Lower leg skin (tissue), 4 donors: ENCODE data around the gene PRDM4. TPM values are rescaled to one million over a fixed set of nuclear protein-coding genes. Genes with fewer than 3 reads are reported as not detected.
A peak's percentile ranks its signal among the peaks of the same experiment; 100 is the strongest.

ENCODE experiments used
- DNase-seq, 2 donors: peaks; one replicate each; pipeline ENCODE4 v3.0.0-alpha.2; 2019; ENCODE audit warnings: low spot score in 2 of 2
- H3K4me3 ChIP-seq: fragments of 200-600 bp; sonication (generic); 2 replicates; pipeline ENCODE4 v1.5.1; 2017; ENCODE audit warnings: mild to moderate bottlenecking, low read depth; ENCODE audit not compliant: poor library complexity, severe bottlenecking
- POLR2A ChIP-seq, 2 donors: fragments of 450-650 bp; IDR thresholded peaks; one replicate each; pipeline ENCODE4 v1.6.1; 2016 to 2017; ENCODE audit warnings: antibody characterized with exemption in 2 of 2, mild to moderate bottlenecking in 1 of 2, moderate library complexity in 1 of 2
- WGBS, 2 donors: methylation state at CpG; one replicate each; pipeline ENCODE4 v1.1.5; 2018; 5-methylcytosine and 5-hydroxymethylcytosine counted together
- intact Hi-C: fragments of 100-400 bp; cut with DNase I; formaldehyde crosslinking; loops from one replicate; pipeline ENCODE4 v1.15.0; 2023; ENCODE audit warnings: low total_unique reads
- total RNA-seq, 4 donors: library from RNA; depleted of rRNA; stranded (reverse); fragments of >200 nt; gene quantifications; one replicate each; pipeline ENCODE4 v1.1.0, GENCODE V29; 2016
- TF ChIP-seq, protein P1 (sequence below), 3 donors: fragments of 450-650 bp; IDR thresholded peaks; one replicate each; pipeline ENCODE4 v1.5.1; 2016; ENCODE audit warnings: antibody characterized with exemption in 3 of 3, mild to moderate bottlenecking in 3 of 3, moderate library complexity in 2 of 3

Gene PRDM4, protein sequence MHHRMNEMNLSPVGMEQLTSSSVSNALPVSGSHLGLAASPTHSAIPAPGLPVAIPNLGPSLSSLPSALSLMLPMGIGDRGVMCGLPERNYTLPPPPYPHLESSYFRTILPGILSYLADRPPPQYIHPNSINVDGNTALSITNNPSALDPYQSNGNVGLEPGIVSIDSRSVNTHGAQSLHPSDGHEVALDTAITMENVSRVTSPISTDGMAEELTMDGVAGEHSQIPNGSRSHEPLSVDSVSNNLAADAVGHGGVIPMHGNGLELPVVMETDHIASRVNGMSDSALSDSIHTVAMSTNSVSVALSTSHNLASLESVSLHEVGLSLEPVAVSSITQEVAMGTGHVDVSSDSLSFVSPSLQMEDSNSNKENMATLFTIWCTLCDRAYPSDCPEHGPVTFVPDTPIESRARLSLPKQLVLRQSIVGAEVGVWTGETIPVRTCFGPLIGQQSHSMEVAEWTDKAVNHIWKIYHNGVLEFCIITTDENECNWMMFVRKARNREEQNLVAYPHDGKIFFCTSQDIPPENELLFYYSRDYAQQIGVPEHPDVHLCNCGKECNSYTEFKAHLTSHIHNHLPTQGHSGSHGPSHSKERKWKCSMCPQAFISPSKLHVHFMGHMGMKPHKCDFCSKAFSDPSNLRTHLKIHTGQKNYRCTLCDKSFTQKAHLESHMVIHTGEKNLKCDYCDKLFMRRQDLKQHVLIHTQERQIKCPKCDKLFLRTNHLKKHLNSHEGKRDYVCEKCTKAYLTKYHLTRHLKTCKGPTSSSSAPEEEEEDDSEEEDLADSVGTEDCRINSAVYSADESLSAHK
- total RNA-seq: 10 to 100 TPM; 15.4 to 37.3 (median 21.6) TPM

DNA sequence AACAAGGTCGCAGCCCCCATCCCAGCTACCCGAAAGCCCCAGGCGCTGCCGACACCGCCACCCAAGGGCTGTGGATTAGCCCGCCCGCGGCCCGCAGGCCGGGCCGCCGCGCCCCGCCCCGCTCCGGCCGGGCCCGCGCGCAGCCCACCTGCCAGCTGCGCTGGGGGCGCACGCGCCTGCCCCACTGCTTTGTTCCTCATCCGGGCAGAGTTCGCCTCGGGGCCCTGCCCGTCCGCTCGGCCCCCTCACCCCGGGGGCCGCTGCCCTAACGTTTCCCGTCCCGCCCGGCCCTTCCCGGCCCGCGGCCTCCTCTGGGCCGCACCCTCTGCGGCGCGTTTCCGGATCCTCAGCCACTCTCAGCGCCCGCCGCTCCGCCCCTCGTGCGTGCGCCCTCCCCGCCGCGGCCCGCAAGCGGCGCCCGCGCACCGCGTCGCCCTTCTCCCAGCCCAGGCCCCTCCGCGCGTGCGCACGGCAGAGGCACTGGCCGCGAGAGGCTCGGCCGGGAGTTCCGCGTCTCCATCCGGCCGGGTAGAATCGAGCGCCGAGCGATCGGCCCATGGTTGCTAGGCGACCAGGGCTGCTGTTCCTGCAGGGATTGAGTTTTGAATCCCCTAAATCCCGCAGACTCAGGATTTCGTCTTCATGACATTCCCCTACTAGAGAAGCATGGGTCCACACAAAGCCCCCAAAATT, at the start of gene PRDM4:
Gene PRDM4, minus strand, starts transcription at position 329 of the 693 bp plus-strand sequence. CDS start 622 bp downstream, outside the sequence.
- TF ChIP-seq, protein P1, sequence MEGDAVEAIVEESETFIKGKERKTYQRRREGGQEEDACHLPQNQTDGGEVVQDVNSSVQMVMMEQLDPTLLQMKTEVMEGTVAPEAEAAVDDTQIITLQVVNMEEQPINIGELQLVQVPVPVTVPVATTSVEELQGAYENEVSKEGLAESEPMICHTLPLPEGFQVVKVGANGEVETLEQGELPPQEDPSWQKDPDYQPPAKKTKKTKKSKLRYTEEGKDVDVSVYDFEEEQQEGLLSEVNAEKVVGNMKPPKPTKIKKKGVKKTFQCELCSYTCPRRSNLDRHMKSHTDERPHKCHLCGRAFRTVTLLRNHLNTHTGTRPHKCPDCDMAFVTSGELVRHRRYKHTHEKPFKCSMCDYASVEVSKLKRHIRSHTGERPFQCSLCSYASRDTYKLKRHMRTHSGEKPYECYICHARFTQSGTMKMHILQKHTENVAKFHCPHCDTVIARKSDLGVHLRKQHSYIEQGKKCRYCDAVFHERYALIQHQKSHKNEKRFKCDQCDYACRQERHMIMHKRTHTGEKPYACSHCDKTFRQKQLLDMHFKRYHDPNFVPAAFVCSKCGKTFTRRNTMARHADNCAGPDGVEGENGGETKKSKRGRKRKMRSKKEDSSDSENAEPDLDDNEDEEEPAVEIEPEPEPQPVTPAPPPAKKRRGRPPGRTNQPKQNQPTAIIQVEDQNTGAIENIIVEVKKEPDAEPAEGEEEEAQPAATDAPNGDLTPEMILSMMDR (IDR thresholded peaks at IDR 0.05): no peak
- TF ChIP-seq POLR2A (IDR thresholded peaks at IDR 0.05): peak in 1 of 2 donors; percentile 81
- WGBS, 2 donors: 0 to 1% methylated on average over 46 to 71 of the region's 83 CpGs
- peak; percentile 87 to 98 for DNase-seq
- intact Hi-C loops: no loop called here
- peak within 1 kb of the TSS; percentile 77 for H3K4me3 ChIP-seq

DNA sequence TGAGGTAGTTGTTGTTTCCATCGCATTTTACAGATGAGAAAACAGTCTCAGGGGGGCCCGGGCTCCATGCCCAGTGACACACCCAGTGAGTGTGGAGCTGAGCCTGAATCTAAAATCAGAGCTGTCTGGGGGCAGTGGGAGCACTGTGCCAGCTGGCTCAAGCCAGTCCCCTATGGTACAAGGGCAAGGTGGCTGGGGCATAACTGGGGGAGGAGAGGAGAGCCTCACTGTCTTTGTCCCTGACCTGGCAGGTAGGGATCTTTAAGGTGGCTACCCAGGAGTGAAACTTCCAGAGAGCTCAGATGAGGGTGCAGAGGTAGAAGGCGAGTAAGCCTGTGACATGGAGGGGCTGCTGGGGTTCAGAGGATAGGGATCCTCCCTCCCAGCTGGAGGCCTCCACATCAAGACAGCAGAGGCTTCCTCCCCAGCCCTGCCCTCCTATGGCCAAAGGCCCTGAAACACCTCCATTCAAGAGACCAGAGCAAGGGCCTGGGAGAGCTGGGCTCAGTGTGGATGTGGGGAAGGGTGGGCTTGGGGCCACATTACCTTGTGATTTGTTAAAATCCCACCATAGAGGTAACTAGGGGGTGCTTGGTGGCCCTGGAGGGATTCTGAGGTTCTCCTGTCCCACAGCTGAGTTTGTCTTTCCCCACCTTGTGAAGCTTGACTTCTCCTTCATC, 46.7 kb upstream of the PRDM4 start:
- TF ChIP-seq, protein P1 (IDR thresholded peaks at IDR 0.05): no peak
- no peak for TF ChIP-seq POLR2A (IDR thresholded peaks at IDR 0.05)
- intact Hi-C loops: no loop called here
- DNase-seq: peak in 1 of 2 donors; percentile 66
- no peak overlapping the region for H3K4me3 ChIP-seq
- 25 to 70% methylated on average over 3 of the region's 3 CpGs for WGBS, 2 donors

DNA sequence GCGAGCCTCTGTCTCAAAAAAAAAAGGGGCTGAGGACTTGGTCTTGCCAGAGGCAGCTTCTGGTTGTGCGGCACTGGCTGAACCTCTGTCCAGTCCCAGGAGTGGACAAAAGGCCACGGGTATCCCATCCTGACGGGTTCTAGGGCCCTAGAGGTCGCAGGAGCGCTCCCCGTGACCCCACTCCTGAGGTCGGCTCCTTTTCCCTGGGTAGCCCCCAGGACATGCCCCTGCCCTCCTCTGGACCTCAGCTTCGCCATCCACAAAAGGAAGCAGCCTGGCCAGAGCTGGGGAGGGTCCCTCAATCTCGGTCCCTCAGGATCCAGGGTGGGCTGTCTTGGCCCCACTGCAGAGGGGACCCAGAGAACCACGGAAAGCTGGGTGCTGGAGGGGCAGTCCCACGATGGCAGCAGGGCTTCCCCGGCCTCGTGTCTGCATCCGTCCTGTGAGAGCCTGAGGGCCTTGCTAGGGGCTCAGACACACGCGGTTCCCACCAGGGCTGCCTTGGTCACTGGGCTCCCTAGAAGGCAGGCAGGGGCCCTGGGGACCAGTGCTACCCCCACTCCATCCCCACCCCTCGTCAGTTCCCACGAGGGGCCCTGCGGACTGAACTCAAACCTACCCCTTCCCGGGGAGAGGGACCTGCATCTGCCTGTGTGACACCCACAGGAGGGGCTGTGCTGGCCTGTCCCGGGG, 44.7 kb upstream of the PRDM4 start:
- WGBS, 2 donors: 82 to 88% methylated on average over 12 to 19 of the region's 22 CpGs
- DNase-seq: peak in 1 of 2 donors; percentile 54

DNA sequence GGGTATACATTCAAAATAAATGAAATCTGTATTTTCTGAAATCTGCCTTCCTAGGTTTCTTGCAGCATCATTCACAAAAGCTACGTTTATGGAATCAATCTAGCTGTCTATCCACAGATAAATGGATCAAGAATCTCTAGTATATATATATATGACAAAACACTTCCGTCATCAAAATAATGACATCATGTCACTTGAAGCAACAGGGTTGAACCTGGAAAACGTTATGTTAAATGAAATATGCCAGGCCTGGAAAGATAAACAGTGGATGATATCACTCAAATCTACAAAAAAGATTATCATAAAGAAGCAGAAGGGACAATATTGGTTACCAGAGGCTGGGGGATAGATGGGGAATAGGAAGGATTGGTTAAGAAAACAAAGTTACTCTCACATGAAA, 42.2 kb upstream of the PRDM4 start:
- DNase-seq: no peak
- intact Hi-C loops: no loop called here
- H3K4me3 ChIP-seq: no peak overlapping the region
- no peak for TF ChIP-seq POLR2A (IDR thresholded peaks at IDR 0.05)
- TF ChIP-seq, protein P1 (IDR thresholded peaks at IDR 0.05): no peak
- WGBS, 2 donors: 27 to 54% methylated on average over 3 of the region's 3 CpGs

More for the DNA sequence above, 44.7 kb upstream of the PRDM4 start:
- H3K4me3 ChIP-seq: no peak overlapping the region
- intact Hi-C loops: no loop called here
- no peak for TF ChIP-seq POLR2A (IDR thresholded peaks at IDR 0.05)
- TF ChIP-seq, protein P1 (IDR thresholded peaks at IDR 0.05): no peak

DNA sequence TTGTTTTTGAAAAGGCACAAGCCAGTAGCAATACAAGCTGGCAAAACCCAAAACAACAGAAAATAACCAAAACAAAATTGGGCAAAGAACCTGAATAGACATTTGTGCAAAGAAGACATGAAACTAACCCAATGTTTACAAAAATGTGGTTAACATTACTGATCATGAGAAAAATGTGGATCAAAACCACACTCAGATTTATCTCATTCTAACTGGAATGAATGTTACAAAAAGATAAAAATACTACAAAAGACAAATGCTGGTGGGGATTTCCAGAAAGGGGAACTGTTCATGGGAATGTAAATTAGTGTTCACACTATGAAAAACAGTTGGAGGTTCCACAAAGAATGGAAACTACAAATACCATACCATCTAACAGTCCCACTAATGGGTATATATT, 40.2 kb upstream of the PRDM4 start:
- no peak overlapping the region for H3K4me3 ChIP-seq
- no peak for DNase-seq
- intact Hi-C loops: no loop called here
- no peak for TF ChIP-seq POLR2A (IDR thresholded peaks at IDR 0.05)
- TF ChIP-seq, protein P1 (IDR thresholded peaks at IDR 0.05): no peak
